ENCODE results near the gene MAP3K4. TPM values are rescaled to one million over a fixed set of nuclear protein-coding genes. Genes with fewer than 3 reads are reported as not detected.

MAP3K4 gene
- total and polyA plus RNA-seq, 2 of the 8 experiments (the other 6 are each of a cell fraction or from before 2014, with no cell fraction given), result 16.6 to 51.6 TPM

DNA sequence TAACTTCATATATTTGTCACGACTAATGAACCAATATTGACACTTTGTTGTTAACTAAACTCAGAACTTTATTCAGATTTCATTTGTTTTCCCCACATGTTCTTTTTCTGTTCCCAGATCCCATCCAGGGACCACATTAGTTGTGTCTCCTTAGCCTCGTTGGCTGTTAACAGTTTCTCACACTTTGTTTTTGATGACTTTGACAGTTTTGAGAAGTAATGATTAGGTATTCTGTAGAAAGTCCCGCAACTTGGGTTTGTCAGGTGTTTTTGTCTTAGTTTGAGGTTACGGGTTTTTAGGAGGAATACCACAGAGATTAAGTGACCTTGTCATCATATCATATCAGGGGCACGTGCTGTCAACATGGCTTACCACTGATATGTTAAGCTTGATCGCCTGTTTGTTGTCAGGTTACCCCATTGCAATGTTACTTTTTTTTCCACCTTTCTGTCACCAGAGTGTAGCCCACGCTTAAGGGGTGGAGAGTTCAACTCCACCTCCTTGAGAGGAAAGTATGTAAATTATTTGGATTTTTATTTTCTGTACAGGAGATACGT, 32.9 kb downstream of the MAP3K4 start:
- no peak overlapping the region for H4K8ac ChIP-seq (ENCODE audit: extremely low read depth, insufficient read depth, low read length)
- no peak overlapping the region for H3K23ac ChIP-seq (ENCODE audit: insufficient read length)
- H3K4ac ChIP-seq (replicated peaks; ENCODE audit: insufficient read length, low read depth, low read length), result no peak overlapping the region
- no peak overlapping the region for H3K56ac ChIP-seq (replicated peaks; ENCODE audit: insufficient read length, low read depth, low read length)
- no peaks in the 10 kb centered on the region for H3K9me3 ChIP-seq (ENCODE audit: insufficient read depth in 2 of 2, low read depth in 1 of 2, low read length in 1 of 2)
- no peak overlapping the region for H2AFZ ChIP-seq (ENCODE audit: low read length)
- no peak for DNase-seq (ENCODE audit: low read depth in 1 of 2, low spot score in 2 of 2)
- POLR2A ChIA-PET (ENCODE audit: partially characterized antibody), result no interaction called here
- H4K5ac ChIP-seq (ENCODE audit: insufficient read length, low read depth, low read length), result no peak overlapping the region
- no peak overlapping the region for H2BK20ac ChIP-seq (ENCODE audit: low read length)
- H3K27me3 ChIP-seq (replicated peaks in 1 of 4; ENCODE audit: control insufficient read depth in 3 of 4, extremely low read depth in 1 of 4, insufficient read depth in 3 of 4, low read length in 3 of 4), result no peaks in the 10 kb centered on the region
- no peak overlapping the region for H2BK5ac ChIP-seq (ENCODE audit: low read depth, low read length)
- H3K4me1 ChIP-seq (replicated peaks in 1 of 4; ENCODE audit: control insufficient read depth in 3 of 4, insufficient read depth in 4 of 4, low read length in 3 of 4), result no peaks in the 10 kb centered on the region
- no peaks in the 10 kb centered on the region for H3K36me3 ChIP-seq (ENCODE audit: control insufficient read depth in 2 of 4, insufficient read depth in 4 of 4, low read length in 3 of 4)
- H3K14ac ChIP-seq (ENCODE audit: insufficient read length), result no peak overlapping the region
- H2AK5ac ChIP-seq (ENCODE audit: low read depth, low read length), result no peak overlapping the region
- CTCF ChIA-PET (ENCODE audit: partially characterized antibody), result interaction anchor here (0.6 kb wide), 1 partner anchor 140 kb away, joined by 3 read pairs; no protein-coding TSS in a partner anchor
- no peaks in the 10 kb centered on the region for H3K23me2 ChIP-seq (ENCODE audit: low read depth, low read length)
- H3K18ac ChIP-seq (ENCODE audit: extremely low read depth, low read length), result no peak overlapping the region
- no peak for FAIRE-seq
- H3K4me2 ChIP-seq (ENCODE audit: insufficient read depth in 1 of 2, low read depth in 2 of 2, low read length in 2 of 2), result no peak overlapping the region
- H3K4me3 ChIP-seq (ENCODE audit: extremely low read depth in 1 of 4, insufficient read depth in 2 of 4, low read depth in 3 of 4, low read length in 4 of 4), result no peak overlapping the region
- no peak overlapping the region for H2BK120ac ChIP-seq (replicated peaks; ENCODE audit: low read depth, low read length)
- H4K20me1 ChIP-seq (replicated peaks in 1 of 2; ENCODE audit: control insufficient read depth in 1 of 2, insufficient read depth in 2 of 2, low read length in 2 of 2), result peaks cover 0 to 2% of the 10 kb centered on the region in 2 experiments
- H2BK12ac ChIP-seq (ENCODE audit: low read depth, low read length), result no peak overlapping the region
- 82% methylated on average over 8 of the region's 8 CpGs; no CpG with 5 or more reads in 1 of the 2 experiments for WGBS, 2 experiments (ENCODE audit: extremely low coverage in 1 of 2, insufficient coverage in 1 of 2, insufficient read length in 1 of 2, insufficient replicate concordance in 2 of 2, low coverage in 1 of 2, low lambda C conversion rate in 2 of 2, missing lambda C conversion rate in 1 of 2)
- H4K91ac ChIP-seq (replicated peaks; ENCODE audit: insufficient read length, low read length), result no peak overlapping the region
- H3K27ac ChIP-seq (ENCODE audit: low read depth, low read length), result no peak overlapping the region
- peaks cover 0 to 70% of the 10 kb centered on the region in 2 experiments; a peak in 2 of 4 replicates for H3K79me2 ChIP-seq (ENCODE audit: control insufficient read depth in 1 of 2, insufficient read depth in 2 of 2, low read length in 2 of 2)
- H3K79me1 ChIP-seq (ENCODE audit: low read depth, low read length), result peaks cover 3% of the 10 kb centered on the region; the same call in 1 of the 2 replicates
- no peak overlapping the region for H3K9ac ChIP-seq (replicated peaks in 1 of 4; ENCODE audit: extremely low read depth in 1 of 4, low read depth in 3 of 4, low read length in 3 of 4)
- no peak overlapping the region for H2BK15ac ChIP-seq (ENCODE audit: low read length)
- no peak for TF ChIP-seq TBP (IDR thresholded peaks at IDR 0.05; ENCODE audit: low read depth, low read length)
- TF ChIP-seq EP300 (IDR thresholded peaks at IDR 0.05; ENCODE audit: borderline replicate concordance in 1 of 2, low read depth in 2 of 2, low read length in 2 of 2), result no peak
- no peak for TF ChIP-seq TAF1 (IDR thresholded peaks at IDR 0.05; ENCODE audit: low read depth, low read length)
- TF ChIP-seq SIRT6 (IDR thresholded peaks at IDR 0.05; ENCODE audit: low read length), result no peak
- TF ChIP-seq TCF12 (IDR thresholded peaks at IDR 0.05; ENCODE audit: low read depth, low read length), result no peak
- TF ChIP-seq ASH2L (IDR thresholded peaks at IDR 0.05; ENCODE audit: low read length), result no peak
- no peak for TF ChIP-seq RBBP5 (IDR thresholded peaks at IDR 0.05; ENCODE audit: borderline replicate concordance, low read depth, low read length)
- no peak for TF ChIP-seq BRCA1 (IDR thresholded peaks at IDR 0.05; ENCODE audit: low read depth, low read length)
- no peak for TF ChIP-seq KDM1A (IDR thresholded peaks at IDR 0.05; ENCODE audit: borderline replicate concordance, low read length)
- no peak for TF ChIP-seq JUND (IDR thresholded peaks at IDR 0.05; ENCODE audit: low read length)
- no peak for TF ChIP-seq CBX5 (IDR thresholded peaks at IDR 0.05; ENCODE audit: low read depth, low read length)
- TF ChIP-seq CHD1 (IDR thresholded peaks at IDR 0.05; ENCODE audit: low read depth, low read length), result no peak
- TF ChIP-seq SUZ12 (IDR thresholded peaks at IDR 0.05; ENCODE audit: low read length), result no peak
- TF ChIP-seq SAP30 (IDR thresholded peaks at IDR 0.05; ENCODE audit: insufficient read depth, insufficient replicate concordance, low read length), result no peak
- TF ChIP-seq SIX5 (IDR thresholded peaks at IDR 0.05; ENCODE audit: low read depth, low read length), result no peak
